Ovary (tissue), 3 donors: ENCODE data around the gene FABP6.

Experiments used
- EP300 ChIP-seq: sonication (generic); formaldehyde crosslinking; IDR thresholded peaks from one replicate; pipeline ENCODE4 v1.6.1; 2017; ENCODE audit warnings: antibody characterized with exemption
- POLR2A ChIP-seq: fragments of 450-650 bp; IDR thresholded peaks from one replicate; pipeline ENCODE4 v1.6.1; 2017; ENCODE audit warnings: antibody characterized with exemption, mild to moderate bottlenecking, moderate library complexity
- TF ChIP-seq, protein P1 (sequence below), 3 donors: fragments of 450-650 bp in 2 of 3; fragments of 200-600 bp in 1 of 3; IDR thresholded peaks; one replicate each; pipeline versions ENCODE4 v1.5.1 to v1.8.0; 2016 to 2022; ENCODE audit warnings: antibody characterized with exemption in 3 of 3, mild to moderate bottlenecking in 1 of 3
- donor health status: DM: no; HTN: no; CAD: no.

- TF ChIP-seq, protein P1, sequence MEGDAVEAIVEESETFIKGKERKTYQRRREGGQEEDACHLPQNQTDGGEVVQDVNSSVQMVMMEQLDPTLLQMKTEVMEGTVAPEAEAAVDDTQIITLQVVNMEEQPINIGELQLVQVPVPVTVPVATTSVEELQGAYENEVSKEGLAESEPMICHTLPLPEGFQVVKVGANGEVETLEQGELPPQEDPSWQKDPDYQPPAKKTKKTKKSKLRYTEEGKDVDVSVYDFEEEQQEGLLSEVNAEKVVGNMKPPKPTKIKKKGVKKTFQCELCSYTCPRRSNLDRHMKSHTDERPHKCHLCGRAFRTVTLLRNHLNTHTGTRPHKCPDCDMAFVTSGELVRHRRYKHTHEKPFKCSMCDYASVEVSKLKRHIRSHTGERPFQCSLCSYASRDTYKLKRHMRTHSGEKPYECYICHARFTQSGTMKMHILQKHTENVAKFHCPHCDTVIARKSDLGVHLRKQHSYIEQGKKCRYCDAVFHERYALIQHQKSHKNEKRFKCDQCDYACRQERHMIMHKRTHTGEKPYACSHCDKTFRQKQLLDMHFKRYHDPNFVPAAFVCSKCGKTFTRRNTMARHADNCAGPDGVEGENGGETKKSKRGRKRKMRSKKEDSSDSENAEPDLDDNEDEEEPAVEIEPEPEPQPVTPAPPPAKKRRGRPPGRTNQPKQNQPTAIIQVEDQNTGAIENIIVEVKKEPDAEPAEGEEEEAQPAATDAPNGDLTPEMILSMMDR (IDR thresholded peaks at IDR 0.05) = no peak
- TF ChIP-seq POLR2A (no peak), EP300 (no peak)
Measured at GRCh38 chr5:160240350-160240749, 11.0 kb downstream of the FABP6 start.
